ENCODE data around the gene HNMT.
"Not testable (repeated sequence)": the region's sequence is repeated elsewhere in the genome, so short reads cannot be mapped to it uniquely, and the experiment has no call there.

HNMT gene

GRCh38 chr2:138028538-138028937, 64.3 kb downstream of the HNMT start:
- no peak for DNase-seq (ENCODE audit: low read depth)
- H3K4me3 ChIP-seq (ENCODE audit: low read depth, low read length): no peak overlapping the region

- H3K4me3 ChIP-seq (ENCODE audit: low read depth, low read length): no peak overlapping the region
- DNase-seq (ENCODE audit: low read depth): peak; percentile 36
Observed at GRCh38 chr2:138029276-138029675, 65.0 kb downstream of the HNMT start.

GRCh38 chr2:138030459-138030858, 66.2 kb downstream of the HNMT start:
- DNase-seq (ENCODE audit: low read depth): peak; percentile 21
- H3K4me3 ChIP-seq (ENCODE audit: low read depth, low read length): no peak overlapping the region

GRCh38 chr2:138032334-138032733, 68.1 kb downstream of the HNMT start:
- no peak for DNase-seq (ENCODE audit: low read depth)
- H3K4me3 ChIP-seq (ENCODE audit: low read depth, low read length): no peak overlapping the region

- DNase-seq (ENCODE audit: low read depth): no peak
Observed at GRCh38 chr2:138034536-138034935, 70.3 kb downstream of the HNMT start.

GRCh38 chr2:138035608-138036217, 71.4 kb downstream of the HNMT start:
- H3K4me3 ChIP-seq (ENCODE audit: low read depth, low read length): no peak overlapping the region
- DNase-seq (ENCODE audit: low read depth): no peak

More at GRCh38 chr2:138034536-138034935, 70.3 kb downstream of the HNMT start:
- H3K4me3 ChIP-seq (ENCODE audit: low read depth, low read length): no peak overlapping the region

GRCh38 chr2:138036522-138036921, 72.2 kb downstream of the HNMT start:
- no peak for DNase-seq (ENCODE audit: low read depth)
- H3K4me3 ChIP-seq (ENCODE audit: low read depth, low read length): no peak overlapping the region

- no peak for DNase-seq (ENCODE audit: low read depth)
- no peak overlapping the region for H3K4me3 ChIP-seq (ENCODE audit: low read depth, low read length)
Observed at GRCh38 chr2:138037090-138037489, 72.8 kb downstream of the HNMT start.

- DNase-seq (ENCODE audit: low read depth): no peak
- H3K4me3 ChIP-seq (ENCODE audit: low read depth, low read length): no peak overlapping the region
Observed at GRCh38 chr2:138040616-138041015, 76.3 kb downstream of the HNMT start.

- no peak for DNase-seq (ENCODE audit: low read depth)
- no peak overlapping the region for H3K4me3 ChIP-seq (ENCODE audit: low read depth, low read length)
Observed at GRCh38 chr2:138042311-138042710, 78.0 kb downstream of the HNMT start.

GRCh38 chr2:138043588-138043987, 79.3 kb downstream of the HNMT start:
- DNase-seq (ENCODE audit: low read depth); H3K4me3 ChIP-seq (ENCODE audit: low read depth, low read length): not testable (repeated sequence)

- DNase-seq (ENCODE audit: low read depth): no peak
- H3K4me3 ChIP-seq (ENCODE audit: low read depth, low read length): no peak overlapping the region
Observed at GRCh38 chr2:138058427-138058826, 94.2 kb downstream of the HNMT start.

GRCh38 chr2:138059487-138060300, 95.4 kb downstream of the HNMT start:
- no peak for DNase-seq (ENCODE audit: low read depth)
- no peak overlapping the region for H3K4me3 ChIP-seq (ENCODE audit: low read depth, low read length)

- no peak overlapping the region for H3K4me3 ChIP-seq (ENCODE audit: low read depth, low read length)
- peak; percentile 53 for DNase-seq (ENCODE audit: low read depth)
Observed at GRCh38 chr2:138060301-138060635, 96.0 kb downstream of the HNMT start.

- no peak overlapping the region for H3K4me3 ChIP-seq (ENCODE audit: low read depth, low read length)
- no peak for DNase-seq (ENCODE audit: low read depth)
Observed at GRCh38 chr2:138061961-138062360, 97.7 kb downstream of the HNMT start.

GRCh38 chr2:138063181-138063580, 98.9 kb downstream of the HNMT start:
- no peak overlapping the region for H3K4me3 ChIP-seq (ENCODE audit: low read depth, low read length)
- DNase-seq (ENCODE audit: low read depth): no peak

Measured in skeletal muscle cell (primary cell).